HG03064 (cell line): Measurements from ENCODE around the gene ARHGAP31.
"Not testable (repeated sequence)": the region's sequence is repeated elsewhere in the genome, so short reads cannot be mapped to it uniquely, and the experiment has no call there.

Experiments
- ATAC-seq: cut with Tn5 transposase; IDR thresholded peaks from one replicate; pipeline ENCODE4 v1.9.1; 2021; ENCODE audit warnings: low read depth; ENCODE audit not compliant: unreplicated experiment

ARHGAP31 gene

GRCh38 chr3:119342176-119342575, 48.0 kb downstream of the ARHGAP31 start:
- ATAC-seq: no peak

- peak; percentile 86 for ATAC-seq
Measured at GRCh38 chr3:119343719-119344118, 49.5 kb downstream of the ARHGAP31 start.

GRCh38 chr3:119346076-119346496, 51.9 kb downstream of the ARHGAP31 start:
- no peak for ATAC-seq

GRCh38 chr3:119347036-119347435, 52.9 kb downstream of the ARHGAP31 start:
- no peak for ATAC-seq

- no peak for ATAC-seq
Measured at GRCh38 chr3:119349354-119350041, 55.3 kb downstream of the ARHGAP31 start.

GRCh38 chr3:119350114-119350513, 55.9 kb downstream of the ARHGAP31 start:
- ATAC-seq: no peak

GRCh38 chr3:119351581-119351980, 57.4 kb downstream of the ARHGAP31 start:
- ATAC-seq: no peak

- ATAC-seq: peak; percentile 97
Measured at GRCh38 chr3:119352034-119352609, 57.9 kb downstream of the ARHGAP31 start.

- ATAC-seq: no peak
Measured at GRCh38 chr3:119352863-119353527, 58.8 kb downstream of the ARHGAP31 start.

- ATAC-seq: not testable (repeated sequence)
Measured at GRCh38 chr3:119355608-119356007, 61.4 kb downstream of the ARHGAP31 start.

GRCh38 chr3:119356646-119357045, 62.5 kb downstream of the ARHGAP31 start:
- no peak for ATAC-seq

- no peak for ATAC-seq
Measured at GRCh38 chr3:119357190-119357589, 63.0 kb downstream of the ARHGAP31 start.

- ATAC-seq: no peak
Measured at GRCh38 chr3:119359476-119360326, 65.5 kb downstream of the ARHGAP31 start.

GRCh38 chr3:119360736-119361462, 66.7 kb downstream of the ARHGAP31 start:
- ATAC-seq: no peak

- no peak for ATAC-seq
Measured at GRCh38 chr3:119362010-119362409, 67.8 kb downstream of the ARHGAP31 start.

GRCh38 chr3:119362940-119363725, 69.0 kb downstream of the ARHGAP31 start:
- no peak for ATAC-seq

GRCh38 chr3:119364401-119364800, 70.2 kb downstream of the ARHGAP31 start:
- ATAC-seq: no peak

- no peak for ATAC-seq
Measured at GRCh38 chr3:119365418-119365817, 71.2 kb downstream of the ARHGAP31 start.

- ATAC-seq: no peak
Measured at GRCh38 chr3:119367000-119367399, 72.8 kb downstream of the ARHGAP31 start.
